HG03103 (cell line): ENCODE measurements around the gene SLC10A3.
"Not testable (repeated sequence)": the region's sequence is repeated elsewhere in the genome, so short reads cannot be mapped to it uniquely, and the experiment has no call there.

Source experiments
- ATAC-seq: cut with Tn5 transposase; IDR thresholded peaks from one replicate; pipeline ENCODE4 v1.9.1; 2021; ENCODE audit warnings: low read depth; ENCODE audit not compliant: unreplicated experiment

Gene SLC10A3

DNA sequence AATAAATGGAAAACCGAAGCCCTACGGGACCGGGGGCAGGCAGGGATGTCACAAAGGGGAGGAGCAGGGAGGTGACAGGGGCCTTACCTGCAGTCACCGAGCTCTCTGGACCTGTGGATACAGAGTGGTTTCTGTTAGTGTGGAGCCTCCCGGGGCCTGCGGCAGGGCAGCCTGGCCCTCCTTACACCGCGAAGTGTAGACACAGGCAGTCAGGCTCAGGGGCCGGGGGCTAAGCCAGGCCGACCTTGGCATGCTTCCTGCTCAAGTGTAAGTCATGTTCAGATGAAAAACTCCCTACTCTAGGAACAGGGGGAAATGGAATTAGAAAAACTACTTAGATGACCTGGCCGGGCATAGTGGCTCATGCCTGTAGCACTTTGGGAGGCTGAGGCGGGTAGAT, 21.3 kb upstream of the SLC10A3 start:
- no peak for ATAC-seq

DNA sequence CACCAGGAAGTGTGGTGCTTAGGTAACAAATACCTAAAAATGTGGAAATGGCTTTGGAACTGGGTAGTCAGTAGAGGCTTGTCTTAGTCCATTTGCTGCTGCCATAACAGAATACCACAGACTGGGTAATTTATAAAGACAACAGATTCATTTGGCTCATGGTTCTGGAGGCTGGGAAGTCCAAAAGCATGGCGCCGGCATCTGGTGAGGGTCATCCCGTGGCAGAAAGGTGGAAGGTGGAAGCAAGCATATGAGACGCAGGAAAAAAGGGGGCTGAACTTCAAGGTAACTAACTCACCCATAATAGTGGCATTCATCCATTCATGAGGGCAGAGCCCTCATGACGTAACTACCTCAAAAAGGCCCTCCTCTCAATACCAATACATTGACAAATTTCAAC, 19.0 kb upstream of the SLC10A3 start:
- ATAC-seq = no peak

DNA sequence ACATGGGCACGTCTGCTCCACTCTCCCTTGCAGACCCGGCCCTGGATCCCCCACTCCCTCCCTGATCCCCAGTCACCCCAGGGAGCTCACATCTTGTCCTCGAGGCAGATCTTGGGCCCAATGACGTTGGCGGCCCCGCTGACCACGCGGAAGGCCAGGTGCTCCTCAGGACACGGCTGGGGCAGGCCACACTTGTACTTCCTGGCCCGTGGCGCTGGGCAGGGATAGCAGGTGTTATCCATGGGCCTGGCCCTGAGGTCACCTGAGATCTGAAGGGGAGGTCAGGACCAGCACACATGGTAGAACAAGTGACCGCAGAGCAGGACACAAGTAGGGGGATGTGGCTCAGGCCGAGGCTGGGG, 17.9 kb upstream of the SLC10A3 start:
- ATAC-seq = no peak

DNA sequence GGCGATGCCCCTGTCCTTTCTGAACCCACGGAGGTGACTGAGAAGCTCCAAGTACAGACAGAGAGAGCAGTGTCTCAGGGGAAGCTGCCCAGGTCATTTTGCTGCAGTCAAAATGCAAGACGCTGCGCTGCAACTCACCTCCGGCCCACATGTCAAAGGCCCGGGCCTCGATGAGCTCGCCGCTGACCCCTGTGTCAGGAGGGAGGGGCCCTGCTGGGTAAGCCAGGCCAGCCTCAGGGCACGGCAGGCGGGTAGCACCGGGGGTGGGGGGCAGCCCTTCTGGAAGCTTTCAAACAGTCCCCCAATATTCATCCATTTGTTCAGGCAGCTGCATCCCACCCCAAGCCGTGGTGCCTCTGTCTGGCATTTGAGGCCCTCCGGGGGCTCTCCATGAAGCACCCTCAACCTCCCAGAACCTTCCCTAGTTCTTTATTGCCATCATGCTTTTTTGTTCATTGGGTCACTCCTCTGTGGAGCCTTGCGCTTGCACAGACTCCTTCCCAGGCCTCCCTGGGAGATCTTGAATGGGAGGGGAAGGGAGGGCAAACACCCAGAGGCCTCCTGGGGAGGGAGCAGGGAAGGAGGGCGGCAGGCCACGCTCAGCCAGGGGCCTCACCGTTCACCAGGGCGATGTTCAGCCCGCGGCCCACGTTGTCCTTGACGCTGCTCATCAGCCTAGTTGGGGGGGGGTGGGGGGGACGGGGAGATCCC, 17.4 kb upstream of the SLC10A3 start:
- ATAC-seq = no peak

GRCh38 chrX:154506483-154507332, 16.3 kb upstream of the SLC10A3 start:
- no peak for ATAC-seq

DNA sequence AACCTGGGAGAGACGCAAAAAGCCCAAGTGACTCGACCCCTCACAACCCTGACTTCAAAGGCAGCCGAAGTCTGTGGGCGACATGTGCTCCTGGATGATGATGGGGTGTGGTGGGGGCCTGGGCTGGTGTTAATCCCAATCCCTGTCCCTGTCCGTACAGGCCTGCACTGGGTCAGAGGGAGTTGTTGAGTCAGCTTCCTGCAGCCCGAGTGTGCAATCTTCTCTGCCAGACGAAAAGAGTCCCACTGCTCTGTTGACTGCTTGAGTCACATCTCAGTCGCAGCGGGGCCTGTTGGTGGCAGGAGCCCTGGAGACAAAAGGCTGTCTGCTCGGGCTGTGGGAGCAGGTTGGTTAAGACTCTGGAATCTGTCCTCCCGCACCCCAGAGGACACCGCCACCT, 15.3 kb upstream of the SLC10A3 start:
- no peak for ATAC-seq

DNA sequence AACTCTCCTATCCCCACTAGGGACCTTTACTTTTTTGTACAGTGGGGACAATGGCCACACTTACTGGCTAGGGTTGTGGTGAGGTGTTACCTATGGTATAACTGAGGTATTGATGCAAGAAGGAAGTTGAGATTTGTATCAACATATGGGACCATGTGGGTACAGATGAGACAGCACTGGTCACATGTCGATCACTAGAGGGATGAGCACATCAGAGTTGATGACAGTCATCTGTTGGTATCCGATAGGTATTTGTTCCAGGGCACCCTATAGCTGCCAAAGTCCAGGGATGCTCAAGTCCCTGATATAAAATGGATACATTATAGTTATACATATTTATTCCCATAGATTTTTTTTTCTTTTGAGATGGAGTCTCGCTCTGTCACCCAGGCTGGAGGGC, 12.6 kb upstream of the SLC10A3 start:
- no peak for ATAC-seq

- ATAC-seq = no peak
Observed at GRCh38 chrX:154502098-154502497, 11.7 kb upstream of the SLC10A3 start.

- ATAC-seq = not testable (repeated sequence)
Observed at GRCh38 chrX:154501423-154501822, 11.0 kb upstream of the SLC10A3 start.

GRCh38 chrX:154496591-154497137, 6.2 kb upstream of the SLC10A3 start:
- ATAC-seq = not testable (repeated sequence)

DNA sequence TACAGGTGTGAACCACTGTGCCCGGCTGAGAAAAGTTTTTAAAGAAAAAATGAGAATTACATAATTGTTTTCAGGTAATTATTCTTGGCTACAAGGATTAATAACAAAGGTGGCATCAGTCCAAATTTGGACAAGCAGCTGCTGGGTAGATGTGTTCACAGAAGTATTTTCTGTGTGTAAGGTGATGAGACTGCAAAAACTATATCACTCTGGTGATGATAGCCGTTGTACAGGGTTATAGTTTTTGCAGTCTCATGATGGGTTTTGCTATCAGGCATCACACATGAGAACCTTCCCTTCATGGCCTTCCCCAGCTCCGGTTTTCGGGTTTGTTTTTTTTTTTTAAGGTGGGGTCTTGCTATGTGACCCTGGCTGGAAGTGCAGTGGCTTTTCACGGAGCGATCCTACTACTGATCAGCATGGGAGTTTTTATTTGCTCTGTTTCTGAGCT, 5.1 kb upstream of the SLC10A3 start:
- no peak for ATAC-seq

- ATAC-seq = no peak
Observed at GRCh38 chrX:154494715-154495114, 4.3 kb upstream of the SLC10A3 start.

DNA sequence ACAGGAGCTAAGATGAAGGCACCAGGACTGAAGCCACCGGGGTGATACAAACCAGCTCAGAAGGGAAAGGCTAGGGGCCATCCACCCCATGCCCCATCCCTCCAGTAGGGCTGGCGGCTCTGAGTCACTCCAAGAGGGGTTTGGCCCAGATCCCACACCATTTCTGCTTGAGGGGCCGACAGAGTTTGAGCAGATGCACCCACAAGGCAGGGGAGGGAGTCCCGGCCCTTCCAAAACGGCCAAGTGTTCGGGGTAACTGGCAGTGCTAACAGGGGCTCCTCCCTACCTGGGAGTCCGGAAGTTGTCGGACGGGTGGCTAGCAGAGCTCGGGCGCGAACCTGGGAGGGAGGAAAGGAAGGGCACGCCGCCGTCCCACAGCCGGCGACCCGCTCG, 412 bp downstream of the SLC10A3 start:
- no peak for ATAC-seq

GRCh38 chrX:154489182-154489581, 1.2 kb downstream of the SLC10A3 start:
- ATAC-seq = no peak

GRCh38 chrX:154488336-154489075, 1.9 kb downstream of the SLC10A3 start:
- ATAC-seq = no peak

DNA sequence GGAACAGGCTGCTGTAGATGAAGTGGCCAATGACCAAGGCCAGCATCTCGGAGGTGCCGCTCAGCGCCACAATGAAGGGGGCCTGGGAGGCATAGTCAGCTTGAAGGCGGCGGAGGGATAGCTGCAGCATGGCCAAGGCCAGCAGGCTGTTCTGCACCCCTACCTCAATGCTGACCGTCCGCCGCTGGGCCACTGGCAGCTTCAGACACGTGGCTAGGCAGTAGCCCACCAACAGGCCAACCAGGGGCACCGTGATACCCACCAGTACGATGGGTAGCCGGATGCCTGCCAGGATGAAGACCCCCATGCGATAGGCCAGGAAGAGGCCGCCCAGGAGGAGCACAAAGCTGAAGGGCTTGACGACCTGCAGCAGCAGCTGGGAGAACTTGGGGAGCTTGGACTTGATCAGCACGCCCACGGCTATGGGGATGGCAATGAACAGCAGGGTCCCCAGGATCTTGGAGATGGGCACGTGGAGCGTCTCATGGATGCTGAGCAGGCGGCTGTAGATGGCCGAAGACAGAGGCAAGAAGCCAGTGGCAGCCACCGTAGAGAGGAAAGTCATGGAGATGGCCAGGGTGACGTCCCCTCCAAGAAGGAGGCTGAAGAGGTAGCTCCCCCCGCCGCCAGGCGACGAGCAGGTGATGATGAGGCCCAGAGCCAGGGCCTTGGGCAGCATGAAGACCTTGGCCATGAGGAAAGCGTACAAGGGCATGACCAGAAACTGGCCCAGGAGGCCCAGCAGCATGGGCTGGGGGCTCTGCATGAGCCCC, 2.7 kb downstream of the SLC10A3 start:
- no peak for ATAC-seq

GRCh38 chrX:154486396-154487207, 3.8 kb downstream of the SLC10A3 start, which contains the start of gene UBL4A:
UBL4A (minus strand) TSS chrX:154486615; CDS start chrX:154486584, 31 bp downstream.
- no peak for ATAC-seq

- ATAC-seq = no peak
Observed at GRCh38 chrX:154486052-154486395, 4.4 kb downstream of the SLC10A3 start.
